GM18951 (cell line): Measurements from ENCODE around the gene TENM4.

Source experiments
- POLR2A ChIP-seq: IDR thresholded peaks from 4 replicates; pipeline ENCODE4 v1.6.1; 2011; ENCODE audit warnings: mild to moderate bottlenecking; ENCODE audit not compliant: insufficient read length, insufficient read depth; ENCODE audit errors: extremely low read depth
- in situ Hi-C: fragments of 300-500 bp; cut with MboI; formaldehyde crosslinking; loops from one replicate; pipeline ENCODE4 v1.12.0; 2022; ENCODE audit warnings: low sequenced_read_pairs, mixed read lengths, inconsistent platforms; ENCODE audit not compliant: unreplicated experiment

Gene TENM4

DNA sequence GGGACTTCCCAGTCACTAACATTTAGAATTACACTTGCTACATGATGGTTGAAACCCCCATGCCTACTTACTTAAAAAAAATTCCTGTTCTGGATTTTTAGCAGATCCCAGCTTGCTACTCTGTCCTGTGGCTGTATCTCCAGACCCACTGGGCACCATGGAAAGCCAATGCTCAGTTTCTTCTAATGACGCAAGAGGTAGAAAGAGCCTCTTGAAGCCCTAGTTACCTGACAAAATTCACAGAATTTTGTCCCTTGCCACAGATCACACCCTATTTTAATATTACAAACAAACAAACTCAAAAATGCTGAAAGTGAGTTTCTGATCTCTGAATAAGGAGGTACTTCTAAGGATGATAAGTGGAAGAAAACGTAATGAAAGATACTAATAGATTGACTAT is 24.3 kb upstream of the TENM4 start:
- in situ Hi-C loops = no loop called here
- no peak for TF ChIP-seq POLR2A

DNA sequence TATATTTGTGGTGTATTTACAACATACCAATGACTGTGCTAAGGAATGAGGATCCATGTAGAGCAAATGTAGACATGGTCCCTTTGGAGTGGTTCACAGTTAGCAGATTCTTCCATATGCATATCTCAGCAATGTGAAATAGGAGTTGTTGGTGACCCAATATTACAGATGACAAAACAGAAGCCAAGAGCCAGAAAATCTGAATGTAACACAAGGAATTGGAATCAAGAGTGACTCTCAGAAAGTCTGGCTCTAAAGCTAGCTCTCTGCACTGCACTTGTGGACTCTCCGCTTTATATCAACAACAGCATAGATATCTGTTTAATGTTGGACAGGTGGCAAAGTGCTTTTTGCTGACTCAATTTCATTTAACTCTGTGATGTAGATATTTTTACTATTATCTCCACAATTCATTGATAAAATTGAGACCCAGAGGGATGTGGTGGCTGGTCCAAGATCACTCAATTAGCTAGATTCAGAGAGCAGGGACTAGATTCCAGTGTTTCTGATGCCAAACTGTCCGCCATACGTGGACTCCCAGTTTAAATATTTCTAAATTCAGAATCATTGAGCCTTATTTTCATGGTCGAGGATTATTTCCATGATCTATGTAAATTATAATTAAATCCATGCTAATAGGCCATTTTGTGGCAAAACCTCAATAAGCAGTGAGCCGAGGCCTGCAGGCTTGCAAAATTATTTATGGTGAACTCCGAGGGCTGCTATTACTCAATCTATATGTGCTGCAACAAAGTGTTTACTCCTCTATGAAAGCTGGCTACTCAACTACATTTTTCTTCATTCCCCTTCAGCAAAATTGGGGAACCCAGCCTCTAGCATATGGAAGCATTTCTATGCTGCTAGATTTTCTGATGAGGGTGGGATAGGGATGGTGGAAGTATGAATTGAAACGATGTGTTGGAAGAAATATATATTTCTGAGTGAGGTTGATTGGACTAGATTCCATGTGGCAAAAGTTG is 21.1 kb upstream of the TENM4 start:
- no peak for TF ChIP-seq POLR2A
- in situ Hi-C loops = no loop called here

DNA sequence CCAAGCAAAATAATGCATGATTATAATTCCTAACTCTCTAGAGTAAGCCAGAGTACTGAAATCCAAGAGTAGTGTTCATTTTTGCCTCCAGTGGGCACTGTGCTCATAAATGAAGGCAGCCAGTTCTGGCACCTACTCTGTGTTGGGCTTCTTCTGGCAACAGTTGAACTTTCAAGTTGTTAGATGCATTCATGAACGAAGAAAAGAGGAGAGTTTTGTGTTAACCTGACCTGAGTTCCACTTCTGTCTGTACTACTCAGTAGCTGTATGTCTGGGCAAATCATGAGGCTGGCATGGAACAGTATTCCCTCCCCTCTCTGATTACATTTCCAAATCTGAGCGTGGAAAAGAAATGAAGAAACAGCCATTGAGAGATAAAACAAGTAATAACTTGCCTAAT is 20.3 kb upstream of the TENM4 start:
- TF ChIP-seq POLR2A = no peak

DNA sequence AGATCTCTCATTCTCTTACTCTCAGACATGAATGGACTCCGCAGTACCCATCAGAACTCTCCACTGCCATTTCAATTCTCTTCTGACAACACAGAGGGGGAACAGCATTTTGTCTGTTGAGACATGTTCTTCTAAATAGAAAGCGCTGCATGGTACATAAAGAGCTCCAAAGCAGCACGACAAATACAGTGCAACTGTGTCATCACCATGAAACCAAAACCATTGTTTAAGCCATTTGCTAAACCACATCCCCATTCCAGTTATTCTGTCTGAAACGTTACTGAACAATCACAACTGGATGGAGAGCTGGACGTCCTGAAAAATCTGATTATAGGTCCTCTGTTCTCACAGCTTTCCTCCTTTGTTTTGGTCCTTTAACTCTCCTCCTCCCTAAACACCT is 17.9 kb upstream of the TENM4 start:
- TF ChIP-seq POLR2A = no peak
- in situ Hi-C loops = no loop called here

More for the DNA sequence above, 20.3 kb upstream of the TENM4 start:
- in situ Hi-C loops = no loop called here

DNA sequence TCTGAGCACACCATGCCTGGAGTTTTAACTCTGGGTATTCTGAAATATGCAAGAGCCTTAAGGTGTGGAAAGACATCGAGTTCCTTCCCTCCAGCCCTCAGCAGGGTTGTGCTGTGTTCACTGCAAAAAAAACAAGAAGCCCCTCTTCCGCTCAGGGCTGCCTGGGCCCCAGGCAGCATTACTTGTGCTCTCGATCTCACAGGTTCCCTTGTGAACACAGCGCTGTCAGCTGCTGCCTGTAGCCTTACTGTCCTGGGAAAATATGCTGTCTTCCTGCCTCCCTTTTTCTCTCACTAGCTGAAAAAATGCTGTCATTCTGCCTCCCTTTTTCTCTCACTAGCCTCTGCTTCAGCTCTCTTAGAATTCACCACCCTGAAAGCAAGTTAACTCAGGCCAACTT is 15.7 kb upstream of the TENM4 start:
- in situ Hi-C loops = no loop called here
- TF ChIP-seq POLR2A = no peak

DNA sequence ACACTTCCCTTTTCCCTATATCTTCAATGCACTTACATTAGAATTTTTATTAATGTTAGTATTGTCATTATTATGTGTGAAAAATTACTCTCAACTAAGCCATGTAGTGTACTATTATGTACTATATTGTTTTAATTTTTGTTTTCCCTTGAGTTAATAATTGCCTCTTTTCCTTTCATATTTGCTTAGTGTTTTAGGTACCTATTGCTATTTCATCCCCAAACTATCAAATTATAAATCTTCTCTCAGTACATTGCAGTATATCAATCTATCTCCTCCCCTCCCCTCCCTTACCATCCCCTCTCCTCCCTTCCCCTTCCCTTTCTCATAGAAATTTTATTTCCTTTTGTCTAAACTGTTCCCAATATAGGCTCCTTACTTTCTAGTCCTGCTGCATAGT is 12.8 kb upstream of the TENM4 start:
- in situ Hi-C loops = no loop called here
- TF ChIP-seq POLR2A = no peak

DNA sequence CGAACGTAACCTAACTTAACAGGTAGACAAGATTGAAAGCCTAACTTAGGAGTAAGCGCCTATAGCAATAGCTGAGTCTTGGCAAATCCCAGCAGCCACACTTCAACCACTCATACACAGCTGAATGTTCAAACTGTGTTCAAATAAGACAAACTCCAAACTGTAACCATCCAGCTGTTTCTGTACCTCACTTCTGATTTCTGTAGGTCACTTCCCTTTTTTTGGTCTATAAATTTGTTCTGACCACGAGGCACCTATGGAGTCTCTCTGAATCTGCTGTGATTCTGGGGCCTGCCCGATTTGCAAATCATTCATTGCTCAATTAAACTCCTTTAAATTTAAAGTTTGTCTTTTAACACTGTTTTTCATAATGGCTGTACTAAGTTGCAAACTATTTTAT is 8.2 kb upstream of the TENM4 start:
- in situ Hi-C loops = no loop called here
- no peak for TF ChIP-seq POLR2A

DNA sequence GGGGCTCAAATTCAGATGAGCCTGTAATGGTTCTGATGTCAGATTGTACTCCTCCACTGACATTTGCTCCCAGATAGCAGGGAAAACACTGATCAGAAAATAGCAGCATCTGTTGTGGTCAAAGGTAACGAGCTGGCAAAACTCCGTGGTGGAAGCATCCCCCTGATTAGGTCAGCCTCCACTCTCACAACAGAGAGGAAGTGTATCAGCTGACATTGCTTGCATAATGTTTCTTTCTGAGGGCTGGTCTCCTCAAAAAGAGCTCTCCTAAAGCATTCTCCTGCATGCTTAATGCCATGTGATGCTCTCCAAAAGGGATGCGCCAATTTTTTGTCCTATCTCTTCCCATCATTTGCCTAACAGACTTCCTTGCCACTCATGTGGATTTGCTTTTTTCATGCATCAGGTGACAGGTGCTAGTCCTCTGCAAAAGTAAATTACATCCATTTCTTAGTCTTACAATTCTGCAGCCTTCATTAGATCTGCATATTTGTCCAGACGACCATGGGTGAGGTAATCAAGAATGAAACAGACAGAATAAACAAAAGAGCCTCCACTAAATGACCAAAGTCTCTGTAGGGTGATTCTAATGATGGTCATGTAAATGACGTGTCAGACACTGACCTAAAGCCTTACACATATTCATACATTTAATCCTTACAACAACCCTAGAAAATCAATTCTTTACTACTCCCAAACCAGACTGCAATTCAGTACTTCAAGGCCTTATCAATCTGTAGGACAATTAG is 6.4 kb upstream of the TENM4 start:
- TF ChIP-seq POLR2A = no peak
- in situ Hi-C loops = no loop called here

DNA sequence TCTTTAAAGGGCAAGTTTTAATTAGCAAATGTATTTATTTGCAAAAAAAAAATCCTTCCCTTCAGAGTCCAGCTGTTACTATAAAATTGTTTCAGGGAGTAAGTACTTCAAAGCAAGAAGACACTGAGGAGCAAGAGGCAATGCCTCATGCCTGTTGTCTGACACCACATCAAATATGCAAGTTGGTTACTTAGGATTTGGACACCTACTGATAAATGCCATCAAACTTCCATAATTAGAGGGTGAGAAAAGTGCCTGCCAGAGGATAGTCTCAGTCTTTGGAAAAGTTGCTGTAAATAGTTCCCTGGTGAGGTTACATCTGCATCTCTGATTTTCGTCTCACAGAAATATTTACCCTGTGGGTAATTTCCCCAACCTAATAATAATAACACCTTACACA is 4.1 kb upstream of the TENM4 start:
- TF ChIP-seq POLR2A = no peak
- in situ Hi-C loops = no loop called here

DNA sequence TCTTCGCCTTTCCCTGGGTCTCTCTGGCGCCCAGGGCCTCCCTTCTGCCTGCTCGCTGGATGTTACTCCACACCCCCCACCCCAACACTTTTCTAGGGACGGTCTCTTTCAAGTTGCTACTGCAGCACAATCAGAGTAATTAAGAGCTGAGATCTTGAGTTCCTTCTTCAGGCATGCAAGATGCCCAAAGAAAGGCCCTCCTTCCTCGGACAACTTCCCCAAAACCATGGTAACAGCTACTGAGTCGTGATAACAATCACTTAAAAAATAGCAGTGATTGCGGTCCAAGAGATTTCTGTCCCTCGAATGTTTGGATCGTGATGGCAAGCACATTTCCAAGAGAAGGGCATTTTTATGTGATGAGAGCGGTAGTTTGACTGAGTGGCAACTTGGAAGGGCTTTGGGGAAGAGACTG is 638 bp upstream of the TENM4 start:
- in situ Hi-C loops = no loop called here
- no peak for TF ChIP-seq POLR2A

DNA sequence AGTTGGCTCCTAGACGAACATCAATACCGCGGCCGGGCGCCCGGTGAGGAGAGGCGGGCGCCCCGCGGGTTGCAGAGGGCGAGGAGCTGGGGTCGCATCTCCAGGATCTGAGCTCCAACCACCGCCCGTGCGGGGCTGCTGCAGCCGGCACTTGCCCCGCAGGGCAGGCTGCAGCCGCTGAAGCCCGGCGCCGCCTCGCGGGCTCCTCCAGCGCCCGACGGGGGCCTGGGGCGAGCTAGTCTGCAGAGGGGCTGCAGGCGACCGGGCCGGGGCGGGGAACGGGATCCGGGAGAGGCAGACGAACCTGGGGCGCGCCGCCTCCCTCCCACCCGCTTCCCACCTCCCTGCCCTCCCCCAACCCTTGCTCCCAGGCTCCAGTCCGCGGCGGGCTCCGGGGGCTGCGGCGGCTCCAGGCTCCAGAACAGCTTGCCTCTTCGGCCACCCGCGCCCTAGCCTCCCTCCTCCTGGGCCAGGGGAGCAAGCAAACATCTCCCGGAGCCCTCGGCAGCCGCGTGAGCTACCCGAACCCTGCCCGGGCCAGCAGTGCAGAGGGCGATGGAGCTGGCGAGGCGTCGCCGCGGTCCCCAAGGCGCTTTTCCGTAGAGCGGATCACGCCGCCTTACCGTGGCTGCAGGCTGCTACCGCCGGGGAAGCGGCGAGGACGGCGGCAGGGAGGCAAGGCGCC is 802 bp downstream of the TENM4 start:
- no peak for TF ChIP-seq POLR2A
- in situ Hi-C loops = no loop called here

DNA sequence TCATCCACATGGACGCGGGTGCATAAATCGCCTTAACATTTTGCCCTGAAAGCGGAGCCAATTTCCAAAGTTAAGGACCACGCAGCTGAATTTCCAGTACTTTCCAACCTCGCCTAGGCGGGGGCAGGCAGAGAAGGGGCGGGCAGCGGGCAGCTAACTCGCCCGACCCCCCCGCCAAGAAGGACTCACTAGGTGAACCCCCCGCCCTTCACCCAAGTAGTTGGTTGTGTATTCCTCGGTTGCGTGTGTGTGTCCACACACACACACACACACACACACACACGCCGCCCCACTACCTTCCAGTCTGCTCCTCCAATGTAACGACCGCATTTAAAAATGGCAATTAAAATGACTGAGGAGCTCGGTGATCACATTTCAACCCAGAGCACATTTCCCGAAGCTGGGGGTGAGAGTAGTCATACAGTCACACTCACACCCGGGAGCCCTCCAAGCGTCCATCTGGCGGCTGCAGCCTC is 1.4 kb downstream of the TENM4 start:
- TF ChIP-seq POLR2A = no peak
- in situ Hi-C loops = no loop called here
